ENCODE data around the gene ATRX. TPM values are rescaled to one million over a fixed set of nuclear protein-coding genes. Genes with fewer than 3 reads are reported as not detected.

The ATRX gene
- total and polyA plus RNA-seq, 10 of the 15 experiments (the other 5 are each of a cell fraction or from before 2014, with no cell fraction given): 19.4 to 73.8 (median 45.2) TPM

DNA sequence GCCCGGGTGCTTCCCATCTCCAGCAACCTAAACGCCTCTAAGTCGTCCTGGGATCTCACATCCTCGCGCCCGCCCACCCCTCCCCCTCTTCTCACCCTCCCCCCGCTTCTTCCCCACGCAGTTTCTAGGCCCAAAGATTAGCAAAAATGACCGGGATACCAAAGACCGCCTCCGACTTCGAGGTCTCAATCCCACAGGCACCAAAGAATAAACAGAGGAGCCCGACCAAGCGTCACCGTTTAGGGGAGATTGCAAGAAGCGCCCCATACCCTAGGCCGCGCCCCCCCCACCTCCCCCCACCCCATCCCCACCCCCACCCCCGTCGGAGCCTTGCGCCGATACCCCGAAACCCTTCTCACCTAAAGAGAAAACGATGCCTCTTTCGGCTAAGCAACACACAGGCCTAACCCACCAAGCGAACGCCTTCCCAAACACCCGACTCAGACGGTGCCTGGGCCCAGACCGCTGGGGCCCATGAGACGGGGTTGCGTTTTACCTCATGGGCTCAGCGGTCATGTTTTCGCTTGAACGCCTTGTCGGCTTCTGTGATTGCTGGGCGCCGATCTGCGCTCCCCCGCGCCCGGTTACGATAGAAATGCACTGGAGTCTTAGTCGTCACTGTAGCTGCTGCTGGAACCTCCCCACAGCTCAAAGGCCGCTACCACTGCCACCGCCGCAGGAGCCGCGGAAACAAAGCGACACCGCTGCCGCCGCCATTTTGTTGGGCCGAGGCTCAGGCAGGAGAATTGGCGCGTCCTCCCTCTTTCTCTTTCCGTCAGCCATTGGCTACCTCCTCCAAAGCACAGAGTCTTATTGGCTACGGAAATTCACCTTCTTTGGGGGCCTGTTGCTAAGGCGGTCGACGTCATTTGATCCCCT lies at the start of gene ATRX (continued):
- TF ChIP-seq, protein P1, sequence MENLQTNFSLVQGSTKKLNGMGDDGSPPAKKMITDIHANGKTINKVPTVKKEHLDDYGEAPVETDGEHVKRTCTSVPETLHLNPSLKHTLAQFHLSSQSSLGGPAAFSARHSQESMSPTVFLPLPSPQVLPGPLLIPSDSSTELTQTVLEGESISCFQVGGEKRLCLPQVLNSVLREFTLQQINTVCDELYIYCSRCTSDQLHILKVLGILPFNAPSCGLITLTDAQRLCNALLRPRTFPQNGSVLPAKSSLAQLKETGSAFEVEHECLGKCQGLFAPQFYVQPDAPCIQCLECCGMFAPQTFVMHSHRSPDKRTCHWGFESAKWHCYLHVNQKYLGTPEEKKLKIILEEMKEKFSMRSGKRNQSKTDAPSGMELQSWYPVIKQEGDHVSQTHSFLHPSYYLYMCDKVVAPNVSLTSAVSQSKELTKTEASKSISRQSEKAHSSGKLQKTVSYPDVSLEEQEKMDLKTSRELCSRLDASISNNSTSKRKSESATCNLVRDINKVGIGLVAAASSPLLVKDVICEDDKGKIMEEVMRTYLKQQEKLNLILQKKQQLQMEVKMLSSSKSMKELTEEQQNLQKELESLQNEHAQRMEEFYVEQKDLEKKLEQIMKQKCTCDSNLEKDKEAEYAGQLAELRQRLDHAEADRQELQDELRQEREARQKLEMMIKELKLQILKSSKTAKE (IDR thresholded peaks at IDR 0.05; ENCODE audit: low read depth, poor library complexity, severe bottlenecking): no peak
- TF ChIP-seq TCF3 (IDR thresholded peaks at IDR 0.05; ENCODE audit: borderline replicate concordance, insufficient read depth, low read depth, low read length): no peak
- TF ChIP-seq SIN3A (IDR thresholded peaks at IDR 0.05; ENCODE audit: low read depth, low read length): no peak
- 0 out of 2 replicates have a peak, but pooled peaks have one; percentile 26 for TF ChIP-seq GATAD2B (conservative IDR thresholded peaks at IDR 0.05; ENCODE audit: low read depth)
- TF ChIP-seq TAF1 (IDR thresholded peaks at IDR 0.05; ENCODE audit: borderline replicate concordance, low read depth, low read length): peak; percentile 91
- TF ChIP-seq, protein P2, sequence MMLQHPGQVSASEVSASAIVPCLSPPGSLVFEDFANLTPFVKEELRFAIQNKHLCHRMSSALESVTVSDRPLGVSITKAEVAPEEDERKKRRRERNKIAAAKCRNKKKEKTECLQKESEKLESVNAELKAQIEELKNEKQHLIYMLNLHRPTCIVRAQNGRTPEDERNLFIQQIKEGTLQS (IDR thresholded peaks at IDR 0.05; ENCODE audit: borderline replicate concordance, extremely low read depth, low read depth, low read length): no peak
- no peak for TF ChIP-seq EZH2 (IDR thresholded peaks at IDR 0.05; ENCODE audit: borderline replicate concordance, control insufficient read depth, low read depth, low read length)
- TF ChIP-seq EP300 (IDR thresholded peaks at IDR 0.05; ENCODE audit: borderline replicate concordance in 1 of 2, control insufficient read depth in 1 of 2, low read depth in 2 of 2, low read length in 2 of 2): no peak
- no peak for TF ChIP-seq BMI1 (IDR thresholded peaks at IDR 0.05; ENCODE audit: borderline replicate concordance)
- TF ChIP-seq LARP7 (IDR thresholded peaks at IDR 0.05): peak; percentile 59; the same call in 1 of the 2 replicates
- TF ChIP-seq, protein P3, sequence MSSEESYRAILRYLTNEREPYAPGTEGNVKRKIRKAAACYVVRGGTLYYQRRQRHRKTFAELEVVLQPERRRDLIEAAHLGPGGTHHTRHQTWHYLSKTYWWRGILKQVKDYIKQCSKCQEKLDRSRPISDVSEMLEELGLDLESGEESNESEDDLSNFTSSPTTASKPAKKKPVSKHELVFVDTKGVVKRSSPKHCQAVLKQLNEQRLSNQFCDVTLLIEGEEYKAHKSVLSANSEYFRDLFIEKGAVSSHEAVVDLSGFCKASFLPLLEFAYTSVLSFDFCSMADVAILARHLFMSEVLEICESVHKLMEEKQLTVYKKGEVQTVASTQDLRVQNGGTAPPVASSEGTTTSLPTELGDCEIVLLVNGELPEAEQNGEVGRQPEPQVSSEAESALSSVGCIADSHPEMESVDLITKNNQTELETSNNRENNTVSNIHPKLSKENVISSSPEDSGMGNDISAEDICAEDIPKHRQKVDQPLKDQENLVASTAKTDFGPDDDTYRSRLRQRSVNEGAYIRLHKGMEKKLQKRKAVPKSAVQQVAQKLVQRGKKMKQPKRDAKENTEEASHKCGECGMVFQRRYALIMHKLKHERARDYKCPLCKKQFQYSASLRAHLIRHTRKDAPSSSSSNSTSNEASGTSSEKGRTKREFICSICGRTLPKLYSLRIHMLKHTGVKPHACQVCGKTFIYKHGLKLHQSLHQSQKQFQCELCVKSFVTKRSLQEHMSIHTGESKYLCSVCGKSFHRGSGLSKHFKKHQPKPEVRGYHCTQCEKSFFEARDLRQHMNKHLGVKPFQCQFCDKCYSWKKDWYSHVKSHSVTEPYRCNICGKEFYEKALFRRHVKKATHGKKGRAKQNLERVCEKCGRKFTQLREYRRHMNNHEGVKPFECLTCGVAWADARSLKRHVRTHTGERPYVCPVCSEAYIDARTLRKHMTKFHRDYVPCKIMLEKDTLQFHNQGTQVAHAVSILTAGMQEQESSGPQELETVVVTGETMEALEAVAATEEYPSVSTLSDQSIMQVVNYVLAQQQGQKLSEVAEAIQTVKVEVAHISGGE (CRISPR knock-in tag; IDR thresholded peaks at IDR 0.05): no peak
- peak; percentile 94 for TF ChIP-seq POLR2A (IDR thresholded peaks at IDR 0.05; ENCODE audit: low read depth, low read length)
- TF ChIP-seq, protein P4, sequence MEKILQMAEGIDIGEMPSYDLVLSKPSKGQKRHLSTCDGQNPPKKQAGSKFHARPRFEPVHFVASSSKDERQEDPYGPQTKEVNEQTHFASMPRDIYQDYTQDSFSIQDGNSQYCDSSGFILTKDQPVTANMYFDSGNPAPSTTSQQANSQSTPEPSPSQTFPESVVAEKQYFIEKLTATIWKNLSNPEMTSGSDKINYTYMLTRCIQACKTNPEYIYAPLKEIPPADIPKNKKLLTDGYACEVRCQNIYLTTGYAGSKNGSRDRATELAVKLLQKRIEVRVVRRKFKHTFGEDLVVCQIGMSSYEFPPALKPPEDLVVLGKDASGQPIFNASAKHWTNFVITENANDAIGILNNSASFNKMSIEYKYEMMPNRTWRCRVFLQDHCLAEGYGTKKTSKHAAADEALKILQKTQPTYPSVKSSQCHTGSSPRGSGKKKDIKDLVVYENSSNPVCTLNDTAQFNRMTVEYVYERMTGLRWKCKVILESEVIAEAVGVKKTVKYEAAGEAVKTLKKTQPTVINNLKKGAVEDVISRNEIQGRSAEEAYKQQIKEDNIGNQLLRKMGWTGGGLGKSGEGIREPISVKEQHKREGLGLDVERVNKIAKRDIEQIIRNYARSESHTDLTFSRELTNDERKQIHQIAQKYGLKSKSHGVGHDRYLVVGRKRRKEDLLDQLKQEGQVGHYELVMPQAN (conservative IDR thresholded peaks at IDR 0.05): 0 out of 2 replicates have a peak, but pooled peaks have one; percentile 40
- TF ChIP-seq, protein P5, sequence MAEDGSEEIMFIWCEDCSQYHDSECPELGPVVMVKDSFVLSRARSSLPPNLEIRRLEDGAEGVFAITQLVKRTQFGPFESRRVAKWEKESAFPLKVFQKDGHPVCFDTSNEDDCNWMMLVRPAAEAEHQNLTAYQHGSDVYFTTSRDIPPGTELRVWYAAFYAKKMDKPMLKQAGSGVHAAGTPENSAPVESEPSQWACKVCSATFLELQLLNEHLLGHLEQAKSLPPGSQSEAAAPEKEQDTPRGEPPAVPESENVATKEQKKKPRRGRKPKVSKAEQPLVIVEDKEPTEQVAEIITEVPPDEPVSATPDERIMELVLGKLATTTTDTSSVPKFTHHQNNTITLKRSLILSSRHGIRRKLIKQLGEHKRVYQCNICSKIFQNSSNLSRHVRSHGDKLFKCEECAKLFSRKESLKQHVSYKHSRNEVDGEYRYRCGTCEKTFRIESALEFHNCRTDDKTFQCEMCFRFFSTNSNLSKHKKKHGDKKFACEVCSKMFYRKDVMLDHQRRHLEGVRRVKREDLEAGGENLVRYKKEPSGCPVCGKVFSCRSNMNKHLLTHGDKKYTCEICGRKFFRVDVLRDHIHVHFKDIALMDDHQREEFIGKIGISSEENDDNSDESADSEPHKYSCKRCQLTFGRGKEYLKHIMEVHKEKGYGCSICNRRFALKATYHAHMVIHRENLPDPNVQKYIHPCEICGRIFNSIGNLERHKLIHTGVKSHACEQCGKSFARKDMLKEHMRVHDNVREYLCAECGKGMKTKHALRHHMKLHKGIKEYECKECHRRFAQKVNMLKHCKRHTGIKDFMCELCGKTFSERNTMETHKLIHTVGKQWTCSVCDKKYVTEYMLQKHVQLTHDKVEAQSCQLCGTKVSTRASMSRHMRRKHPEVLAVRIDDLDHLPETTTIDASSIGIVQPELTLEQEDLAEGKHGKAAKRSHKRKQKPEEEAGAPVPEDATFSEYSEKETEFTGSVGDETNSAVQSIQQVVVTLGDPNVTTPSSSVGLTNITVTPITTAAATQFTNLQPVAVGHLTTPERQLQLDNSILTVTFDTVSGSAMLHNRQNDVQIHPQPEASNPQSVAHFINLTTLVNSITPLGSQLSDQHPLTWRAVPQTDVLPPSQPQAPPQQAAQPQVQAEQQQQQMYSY (CRISPR knock-in tag; IDR thresholded peaks at IDR 0.05): no peak
